HG03066 (cell line): ENCODE data around the gene MOB4.
"Not testable (repeated sequence)": the region's sequence is repeated elsewhere in the genome, so short reads cannot be mapped to it uniquely, and the experiment has no call there.

Source experiments
- ATAC-seq: cut with Tn5 transposase; IDR thresholded peaks from one replicate; pipeline ENCODE4 v1.9.1; 2021; ENCODE audit warnings: low read depth; ENCODE audit not compliant: unreplicated experiment

MOB4 gene

GRCh38 chr2:197580166-197580565 lies 64.3 kb downstream of the MOB4 start:
- not testable (repeated sequence) for ATAC-seq

GRCh38 chr2:197587255-197587654 lies 71.4 kb downstream of the MOB4 start:
- ATAC-seq: not testable (repeated sequence)

- ATAC-seq: no peak
Measured at GRCh38 chr2:197591339-197592072, 75.6 kb downstream of the MOB4 start.

GRCh38 chr2:197596766-197597165 lies 80.9 kb downstream of the MOB4 start:
- ATAC-seq: no peak

GRCh38 chr2:197597166-197597565 lies 81.3 kb downstream of the MOB4 start:
- ATAC-seq: no peak

GRCh38 chr2:197598450-197598849 lies 82.6 kb downstream of the MOB4 start:
- no peak for ATAC-seq

- peak; percentile 70 for ATAC-seq
Measured at GRCh38 chr2:197599285-197599965, 83.6 kb downstream of the MOB4 start.

GRCh38 chr2:197600306-197600705 lies 84.4 kb downstream of the MOB4 start:
- no peak for ATAC-seq

GRCh38 chr2:197601726-197602125 lies 85.9 kb downstream of the MOB4 start:
- ATAC-seq: no peak
